ENCODE data around the gene ATG16L2.

The ATG16L2 gene, protein sequence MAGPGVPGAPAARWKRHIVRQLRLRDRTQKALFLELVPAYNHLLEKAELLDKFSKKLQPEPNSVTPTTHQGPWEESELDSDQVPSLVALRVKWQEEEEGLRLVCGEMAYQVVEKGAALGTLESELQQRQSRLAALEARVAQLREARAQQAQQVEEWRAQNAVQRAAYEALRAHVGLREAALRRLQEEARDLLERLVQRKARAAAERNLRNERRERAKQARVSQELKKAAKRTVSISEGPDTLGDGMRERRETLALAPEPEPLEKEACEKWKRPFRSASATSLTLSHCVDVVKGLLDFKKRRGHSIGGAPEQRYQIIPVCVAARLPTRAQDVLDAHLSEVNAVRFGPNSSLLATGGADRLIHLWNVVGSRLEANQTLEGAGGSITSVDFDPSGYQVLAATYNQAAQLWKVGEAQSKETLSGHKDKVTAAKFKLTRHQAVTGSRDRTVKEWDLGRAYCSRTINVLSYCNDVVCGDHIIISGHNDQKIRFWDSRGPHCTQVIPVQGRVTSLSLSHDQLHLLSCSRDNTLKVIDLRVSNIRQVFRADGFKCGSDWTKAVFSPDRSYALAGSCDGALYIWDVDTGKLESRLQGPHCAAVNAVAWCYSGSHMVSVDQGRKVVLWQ

DNA sequence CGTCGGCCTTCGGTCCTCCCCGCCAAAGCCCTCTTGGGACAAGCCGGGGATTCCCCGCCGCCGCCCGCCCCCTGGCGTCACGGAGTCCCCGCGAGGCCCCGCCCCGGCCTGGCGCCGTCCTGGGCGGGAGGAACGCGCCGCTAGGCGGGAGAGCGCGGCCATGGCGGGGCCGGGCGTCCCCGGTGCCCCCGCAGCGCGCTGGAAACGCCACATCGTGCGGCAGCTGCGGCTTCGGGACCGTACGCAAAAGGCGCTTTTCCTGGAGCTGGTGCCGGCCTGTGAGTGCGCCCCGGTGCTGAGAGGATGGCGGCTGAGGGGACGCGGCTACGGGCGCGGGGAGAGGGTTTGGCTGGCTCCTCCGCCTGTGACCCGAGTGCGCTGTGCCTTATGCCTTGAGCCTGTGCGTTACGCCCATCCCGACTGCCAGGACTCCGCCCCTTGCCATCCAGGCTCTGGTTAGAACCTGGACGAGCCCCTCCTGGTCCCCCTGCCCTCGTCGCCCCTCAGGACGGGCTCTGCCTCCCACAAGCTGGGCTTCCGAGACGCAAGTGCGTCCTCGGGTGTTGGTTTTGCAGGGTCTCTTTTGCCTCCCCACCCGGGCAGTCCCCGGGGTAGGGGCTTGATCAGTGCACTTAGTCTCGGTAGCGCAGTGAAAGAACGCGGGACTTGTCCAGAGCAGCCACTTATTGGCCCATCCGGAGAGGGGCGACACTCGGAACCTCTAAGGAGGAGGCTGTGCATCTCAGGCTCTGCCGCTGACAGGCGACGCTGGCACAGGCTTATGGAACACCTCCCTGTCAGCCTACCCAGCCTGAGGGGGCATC lies at the start of gene ATG16L2:
TSS of gene ATG16L2 (plus strand) at position 126 of the 824 bp plus-strand sequence. CDS start at position 161, 35 bp downstream.
- peak; percentile 84 for DNase-seq

DNA sequence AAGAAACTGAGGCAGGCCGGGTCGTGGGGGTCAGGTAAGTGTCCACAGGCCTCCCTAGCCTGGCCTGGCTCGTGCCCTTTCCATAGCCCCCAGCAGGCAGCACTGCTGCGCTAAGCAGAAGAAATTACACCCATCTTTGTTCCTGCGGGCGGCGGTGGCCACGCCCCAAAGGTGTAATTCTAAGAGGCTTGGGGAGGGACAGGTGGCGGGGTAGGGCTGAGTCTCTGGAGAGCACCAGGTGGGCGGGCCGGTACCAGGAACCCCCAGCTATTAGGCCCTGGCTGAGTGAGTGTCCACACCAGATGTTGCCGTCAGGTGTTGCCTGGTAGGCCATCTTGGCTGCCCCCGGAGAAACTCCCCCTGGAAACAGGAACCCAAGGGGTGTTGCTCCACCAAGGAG lies 49.7 kb upstream of the ATG16L2 start:
- DNase-seq = peak; percentile 92

DNA sequence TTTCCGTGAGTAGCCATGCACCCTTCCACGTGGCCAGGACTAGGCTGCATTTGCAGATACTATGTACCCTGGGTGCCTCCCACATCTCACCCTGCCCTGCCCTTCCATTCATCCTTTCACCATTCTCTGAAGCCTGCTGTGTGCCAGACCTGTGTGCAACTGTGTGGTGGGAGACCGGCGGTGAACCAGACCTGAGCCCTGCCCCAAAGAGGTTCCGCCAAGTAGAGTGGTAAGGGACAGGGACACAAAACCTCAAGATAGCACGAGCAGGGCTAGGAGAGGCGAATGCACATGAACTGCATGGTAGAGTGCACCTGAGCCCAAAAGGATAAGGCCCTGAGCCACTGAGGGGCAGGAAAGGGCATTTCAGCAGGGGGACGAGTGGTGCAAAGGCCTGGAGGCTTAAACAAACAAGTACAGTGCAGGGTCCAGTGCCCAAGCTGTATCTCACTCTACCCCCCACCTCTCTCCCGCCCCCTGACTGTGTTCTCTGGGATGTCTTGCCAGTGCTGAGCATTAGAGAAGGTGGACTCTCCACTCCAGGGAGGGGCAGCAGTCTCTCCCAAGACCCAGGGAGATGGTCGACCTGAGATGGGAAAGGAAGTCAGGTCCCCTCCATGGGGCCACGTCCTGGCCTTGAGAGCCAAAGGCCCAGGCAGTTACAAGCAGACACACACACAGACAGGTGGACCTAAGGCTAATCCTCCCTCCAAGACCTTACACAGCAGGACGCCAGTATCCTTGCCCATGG lies 47.9 kb upstream of the ATG16L2 start:
- DNase-seq = no peak

DNA sequence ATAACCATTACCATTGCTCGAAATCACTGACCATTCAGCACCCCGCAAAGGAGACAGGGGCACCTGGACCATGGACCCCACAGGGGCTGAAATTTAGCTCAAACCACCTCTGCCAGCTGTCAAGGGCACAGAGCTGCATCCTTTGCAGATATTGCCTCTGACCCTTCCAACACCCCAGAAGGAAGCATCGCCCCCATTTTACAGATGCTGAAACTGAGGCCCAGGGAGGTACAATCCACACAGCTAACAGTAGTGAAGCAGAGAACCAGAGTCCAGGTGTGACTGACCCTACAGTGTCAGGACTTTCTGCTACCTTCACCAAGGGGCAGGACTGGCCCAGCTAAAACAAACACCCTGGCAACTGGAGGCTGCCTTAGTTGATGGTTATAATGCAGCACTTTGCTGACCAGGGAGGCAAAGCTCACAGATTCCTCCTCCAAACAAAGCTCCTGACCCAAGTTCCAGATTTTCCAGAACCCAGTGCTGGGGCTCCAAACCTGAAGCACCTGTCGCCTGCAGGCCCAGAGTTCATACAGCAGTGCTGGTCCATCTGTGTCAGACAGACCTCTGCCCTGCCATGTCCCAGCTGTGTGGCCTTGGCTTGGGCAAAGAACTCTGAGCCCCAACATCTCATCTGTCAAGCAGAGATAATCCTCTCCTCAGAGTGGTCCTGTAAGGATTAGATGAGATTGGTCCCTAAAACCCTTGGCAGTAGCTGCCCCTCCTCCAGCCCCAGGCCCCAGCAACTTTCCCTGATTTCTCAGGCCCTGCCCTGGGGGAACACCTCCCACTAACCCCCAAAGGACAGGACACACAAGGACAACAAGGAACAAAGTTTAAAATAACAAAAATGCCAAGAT lies 46.8 kb upstream of the ATG16L2 start:
- no peak for DNase-seq

DNA sequence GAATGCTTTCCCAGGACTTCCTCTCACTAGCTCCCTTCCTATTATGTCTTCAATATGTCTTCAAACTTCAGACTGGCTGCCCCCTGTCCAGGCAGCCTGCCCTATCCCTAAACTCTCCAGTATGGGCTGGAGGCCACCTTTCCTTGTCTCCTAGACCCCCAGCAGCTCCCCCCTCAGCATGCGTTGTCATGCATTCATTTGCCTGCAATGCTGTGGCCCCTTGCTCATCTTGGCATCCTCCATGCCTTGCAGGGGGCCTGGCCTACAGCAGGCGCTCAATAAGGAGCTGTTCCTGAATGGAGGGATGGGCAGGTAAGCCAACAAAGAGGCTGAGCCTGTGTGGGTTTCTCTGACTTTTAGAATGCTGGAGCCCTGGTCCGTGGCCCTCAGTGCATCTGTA lies 45.6 kb upstream of the ATG16L2 start:
- no peak for DNase-seq

DNA sequence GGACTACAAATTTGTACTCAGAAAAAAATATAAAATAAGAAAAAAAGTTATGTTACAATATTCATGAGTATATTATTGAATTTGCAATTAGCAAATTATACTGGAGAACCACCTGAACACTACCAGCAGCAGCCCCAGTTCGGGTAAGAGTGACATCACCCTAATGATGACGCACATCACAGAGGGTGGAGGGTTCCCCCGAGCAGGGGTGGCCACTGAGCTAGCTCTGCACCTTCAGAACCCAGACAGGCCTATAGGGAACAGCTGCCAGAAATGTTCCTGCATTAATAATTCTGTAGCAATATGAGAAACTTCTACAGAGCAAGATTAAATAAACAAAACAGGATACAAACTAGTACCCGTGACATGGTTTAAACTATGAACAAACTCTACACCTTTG lies 44.5 kb upstream of the ATG16L2 start:
- no peak for DNase-seq

DNA sequence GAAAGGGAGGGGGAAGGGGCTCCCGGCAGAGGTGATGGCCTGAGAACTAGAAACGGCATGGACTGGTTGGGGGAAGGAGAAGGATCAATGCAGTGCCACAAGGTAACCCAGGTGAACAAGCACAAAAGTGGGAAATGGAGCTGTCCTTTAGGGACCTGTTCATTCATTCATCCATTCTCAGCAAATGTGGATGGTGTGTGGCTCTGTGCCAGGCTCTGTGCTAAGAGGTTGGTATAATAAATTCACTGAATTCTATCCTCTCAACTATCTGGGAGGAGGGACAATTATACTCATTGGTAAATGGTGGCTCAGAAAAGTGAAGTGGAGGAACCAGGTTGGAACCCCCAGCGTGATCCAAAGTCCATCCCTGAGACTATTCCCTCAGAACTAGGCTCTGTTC lies 43.4 kb upstream of the ATG16L2 start:
- DNase-seq = no peak

DNA sequence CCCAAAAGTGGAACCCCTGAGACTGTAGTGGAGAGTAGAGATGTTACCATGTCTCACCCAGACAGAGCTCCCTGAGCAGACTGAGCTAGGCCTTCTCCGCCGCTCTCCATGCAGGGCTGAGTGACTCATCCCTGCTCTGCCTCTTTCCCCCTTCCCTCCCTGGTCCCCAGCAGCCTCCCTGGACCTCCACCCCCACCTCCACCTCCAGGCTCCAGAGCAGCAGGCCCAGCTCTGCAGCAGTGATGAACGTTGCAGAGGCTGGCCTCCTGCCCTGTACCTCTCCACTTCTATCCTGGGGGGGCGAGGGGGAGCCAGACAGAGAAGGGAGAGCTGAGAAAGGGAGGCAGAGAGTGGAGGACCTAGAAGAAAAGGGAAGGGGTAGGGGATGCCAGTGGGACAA lies 42.7 kb upstream of the ATG16L2 start:
- DNase-seq = no peak

DNA sequence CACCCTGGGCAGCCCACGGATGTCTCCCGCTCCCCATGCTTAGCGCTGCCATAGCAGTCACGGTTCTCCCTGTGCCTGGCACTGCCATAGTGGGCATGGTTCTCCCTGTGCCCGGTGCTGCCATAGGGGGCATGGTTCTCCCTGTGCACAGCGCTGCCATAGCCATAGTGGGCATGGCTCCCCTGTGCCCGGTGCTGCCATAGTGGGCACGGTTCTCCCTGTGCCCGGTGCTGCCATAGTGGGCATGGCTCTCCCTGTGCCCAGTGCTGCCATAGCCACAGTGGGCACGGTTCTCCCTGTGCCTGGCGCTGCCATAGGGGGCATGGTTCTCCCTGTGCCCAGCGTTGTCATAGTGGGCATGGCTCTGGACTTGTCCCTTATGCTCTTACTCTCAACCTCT lies 42.2 kb upstream of the ATG16L2 start:
- DNase-seq = no peak

DNA sequence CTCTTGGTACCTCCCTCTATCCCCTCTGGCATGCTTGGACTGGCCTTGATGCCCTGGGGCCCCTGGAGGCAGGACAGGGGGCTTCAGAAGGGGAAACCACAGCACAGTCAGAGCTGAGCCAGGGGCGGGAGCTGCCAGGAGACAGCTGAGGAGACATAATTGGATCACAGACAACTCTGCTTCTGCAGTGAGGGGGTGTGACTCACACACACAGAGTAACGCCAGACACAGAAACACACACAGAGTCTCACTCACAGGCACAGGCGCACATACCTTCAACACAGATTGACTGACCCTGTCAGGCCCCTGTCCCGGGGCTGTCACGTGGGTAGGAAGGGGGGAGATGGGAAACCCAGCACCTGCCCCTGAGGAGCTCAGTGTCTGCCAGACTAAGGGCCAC lies 40.9 kb upstream of the ATG16L2 start:
- no peak for DNase-seq

DNA sequence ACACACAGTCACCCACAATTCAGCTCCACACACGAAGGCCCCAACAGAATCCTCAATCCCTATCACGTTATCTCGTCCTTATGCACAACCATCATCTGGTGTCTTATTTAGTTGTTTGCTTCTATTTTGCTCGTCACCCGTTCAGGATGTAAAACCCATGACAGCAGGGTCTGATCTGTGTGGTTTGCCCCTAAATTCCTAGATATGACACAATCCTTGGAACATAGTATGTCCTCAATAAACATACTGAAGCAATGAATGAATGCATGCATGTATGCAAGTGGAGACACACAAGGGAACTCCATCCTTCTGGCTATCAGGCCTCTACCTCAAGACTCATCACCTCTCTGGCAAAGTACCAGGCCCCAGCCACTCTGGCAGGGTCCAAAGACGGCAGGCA lies 40.5 kb upstream of the ATG16L2 start:
- no peak for DNase-seq

DNA sequence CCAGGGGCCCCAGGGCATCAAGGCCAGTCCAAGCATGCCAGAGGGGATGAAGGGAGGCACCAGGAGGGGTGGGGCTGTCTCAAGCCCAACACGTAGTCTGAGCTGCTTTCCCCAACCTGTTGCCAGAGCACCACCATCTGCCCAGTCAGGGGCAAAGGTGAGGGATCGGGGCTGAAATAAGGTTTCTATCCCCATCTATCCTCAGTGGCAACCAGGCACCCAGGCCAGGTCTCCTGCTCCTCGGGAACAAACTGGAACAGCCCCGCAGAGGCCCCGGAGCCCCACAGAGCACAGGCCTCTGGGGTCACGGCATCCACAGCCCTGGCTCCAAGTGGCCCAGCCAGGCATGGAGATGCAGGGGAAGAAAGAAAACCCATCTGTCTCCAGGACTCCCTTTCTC lies 39.7 kb upstream of the ATG16L2 start:
- no peak for DNase-seq

DNA sequence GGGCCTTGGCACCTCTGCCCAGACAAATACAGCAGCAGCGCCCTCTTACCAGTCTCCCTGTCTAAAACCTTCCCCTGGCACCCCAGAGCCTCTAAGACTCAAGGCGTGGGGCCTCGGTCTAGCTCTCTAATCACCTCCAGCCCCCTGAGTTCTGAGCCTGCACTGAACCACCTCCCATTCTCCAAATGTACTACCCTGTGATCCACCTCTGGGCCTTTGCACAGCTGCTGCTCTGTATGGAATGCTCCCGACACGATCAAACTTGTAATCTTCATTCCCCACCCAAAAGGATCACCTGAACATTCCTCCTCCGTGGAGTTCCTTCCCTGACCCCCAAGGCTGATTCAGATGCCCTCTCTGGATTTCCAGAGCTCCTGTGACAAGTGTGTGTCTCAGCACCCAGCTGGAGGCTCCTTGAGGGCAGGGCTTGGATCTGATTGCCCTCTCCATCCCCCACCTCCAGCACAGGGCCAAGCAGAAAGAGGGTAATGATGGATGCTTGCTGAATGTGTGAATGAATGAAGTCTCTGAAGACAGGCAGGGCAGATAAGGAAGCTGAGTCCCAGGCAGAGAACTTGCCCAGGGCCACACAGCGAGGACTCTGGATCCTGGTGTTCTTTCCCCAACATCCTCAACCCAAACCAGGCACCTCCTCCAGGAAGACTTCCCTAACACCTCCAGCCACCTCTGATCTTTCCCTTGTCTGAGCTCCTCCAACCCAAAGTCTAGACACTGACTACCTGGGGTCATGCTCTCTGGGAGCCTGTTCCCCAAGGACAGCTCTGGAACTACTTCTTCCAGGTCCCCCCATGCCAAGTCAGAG lies 38.7 kb upstream of the ATG16L2 start:
- no peak for DNase-seq

DNA sequence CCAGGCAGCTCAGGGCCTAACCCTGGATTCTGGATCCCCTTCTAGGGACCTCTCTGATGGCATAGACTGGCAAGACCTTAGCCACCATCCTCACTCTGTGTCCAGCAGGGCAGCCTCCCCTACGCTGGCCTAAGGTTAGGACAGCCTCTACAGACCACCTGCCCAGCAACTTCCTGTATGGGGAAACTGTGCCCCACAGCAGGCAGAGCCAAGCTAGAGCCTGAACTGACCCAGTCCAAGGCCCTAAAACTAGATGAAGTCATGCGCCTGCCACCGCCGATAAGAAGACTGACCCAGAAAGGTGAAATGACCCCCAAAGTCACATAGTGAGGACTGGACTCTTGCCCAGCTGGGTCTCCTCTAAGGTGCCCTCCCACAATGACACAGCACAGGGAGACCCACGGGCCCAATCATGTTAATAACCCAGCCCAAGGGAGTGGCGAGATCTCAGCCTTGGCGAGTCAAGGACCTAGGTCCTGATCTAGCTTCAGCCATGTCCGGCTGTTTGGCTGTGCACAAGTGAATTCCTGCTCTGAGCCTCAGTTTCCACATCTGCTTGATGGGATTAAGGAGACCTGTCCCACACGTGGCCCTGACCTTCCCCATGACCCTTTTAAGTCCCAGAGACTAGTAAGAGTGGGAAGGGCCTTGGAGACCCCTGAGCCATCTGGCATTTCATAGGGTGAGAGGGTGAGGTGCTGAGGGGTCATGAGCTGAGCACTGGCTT lies 37.9 kb upstream of the ATG16L2 start:
- no peak for DNase-seq

DNA sequence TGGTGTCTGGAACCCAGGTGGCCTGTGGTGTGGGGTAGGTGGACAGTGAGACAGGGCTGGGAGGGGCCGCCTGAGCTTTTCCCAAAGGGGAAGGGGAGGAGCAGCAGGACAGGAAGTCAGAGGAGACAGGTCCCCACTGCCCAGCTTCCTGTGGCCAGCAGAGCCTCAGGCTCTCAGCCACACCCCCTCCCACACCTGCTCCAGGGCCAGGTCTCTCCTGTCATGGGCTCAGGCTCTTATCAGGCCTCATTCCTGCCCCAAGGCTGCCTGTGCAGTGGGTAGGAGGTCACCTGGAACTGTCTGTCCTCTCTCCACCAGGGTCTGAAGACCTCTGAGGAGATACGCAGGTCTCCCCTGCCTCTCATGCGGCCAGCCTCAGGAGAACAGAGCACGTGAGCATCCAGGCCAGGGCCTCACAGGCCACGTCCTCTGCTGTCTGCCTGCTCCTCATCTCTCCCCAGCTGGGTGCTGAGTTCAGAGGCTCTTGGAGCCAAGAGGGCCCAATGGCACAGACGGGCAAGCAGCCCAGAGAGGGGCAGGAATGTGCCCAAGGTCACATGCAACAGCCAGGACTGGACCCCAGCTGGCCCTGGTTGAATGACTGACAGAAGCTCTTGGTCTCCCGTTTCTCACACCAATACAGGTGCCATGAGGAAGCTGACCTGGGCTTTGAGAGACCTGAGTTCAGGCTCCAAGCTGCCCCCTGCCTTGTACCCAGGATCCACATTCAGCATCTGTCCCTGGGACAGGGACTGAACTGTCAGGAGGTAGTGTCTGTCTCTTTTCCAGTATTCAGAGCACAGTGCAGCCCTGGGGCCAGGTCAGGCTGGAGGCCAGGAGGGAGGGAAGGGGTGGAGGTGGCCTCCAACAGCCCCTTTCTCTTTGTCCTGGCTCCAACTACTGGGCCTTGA lies 37.1 kb upstream of the ATG16L2 start:
- DNase-seq = no peak

DNA sequence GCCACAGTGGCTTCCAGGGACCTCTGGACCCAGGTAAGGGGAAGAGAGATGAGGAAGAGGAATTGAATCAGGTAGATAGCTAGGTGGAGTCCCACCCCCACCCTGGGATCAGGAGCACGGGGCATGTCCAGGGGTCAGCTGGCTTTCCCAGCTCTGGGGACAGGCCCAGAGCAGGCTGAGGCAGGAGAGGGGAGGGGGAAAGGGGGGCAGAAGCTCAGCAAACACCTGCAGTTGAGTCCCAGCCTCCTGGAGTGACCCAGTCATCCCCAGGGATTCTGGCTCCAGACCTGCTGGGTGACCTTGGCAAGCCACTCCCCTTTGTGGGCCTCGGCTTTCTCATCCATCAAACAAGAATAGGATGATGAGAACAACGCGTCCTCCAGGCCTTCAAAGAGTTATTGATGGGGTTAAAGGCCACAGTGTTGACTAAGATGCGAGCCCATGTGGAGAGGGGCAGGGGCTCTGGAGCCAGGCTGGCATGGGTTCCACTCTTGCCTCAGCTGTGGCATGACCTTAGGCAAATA lies 36.4 kb upstream of the ATG16L2 start:
- DNase-seq = no peak

DNA sequence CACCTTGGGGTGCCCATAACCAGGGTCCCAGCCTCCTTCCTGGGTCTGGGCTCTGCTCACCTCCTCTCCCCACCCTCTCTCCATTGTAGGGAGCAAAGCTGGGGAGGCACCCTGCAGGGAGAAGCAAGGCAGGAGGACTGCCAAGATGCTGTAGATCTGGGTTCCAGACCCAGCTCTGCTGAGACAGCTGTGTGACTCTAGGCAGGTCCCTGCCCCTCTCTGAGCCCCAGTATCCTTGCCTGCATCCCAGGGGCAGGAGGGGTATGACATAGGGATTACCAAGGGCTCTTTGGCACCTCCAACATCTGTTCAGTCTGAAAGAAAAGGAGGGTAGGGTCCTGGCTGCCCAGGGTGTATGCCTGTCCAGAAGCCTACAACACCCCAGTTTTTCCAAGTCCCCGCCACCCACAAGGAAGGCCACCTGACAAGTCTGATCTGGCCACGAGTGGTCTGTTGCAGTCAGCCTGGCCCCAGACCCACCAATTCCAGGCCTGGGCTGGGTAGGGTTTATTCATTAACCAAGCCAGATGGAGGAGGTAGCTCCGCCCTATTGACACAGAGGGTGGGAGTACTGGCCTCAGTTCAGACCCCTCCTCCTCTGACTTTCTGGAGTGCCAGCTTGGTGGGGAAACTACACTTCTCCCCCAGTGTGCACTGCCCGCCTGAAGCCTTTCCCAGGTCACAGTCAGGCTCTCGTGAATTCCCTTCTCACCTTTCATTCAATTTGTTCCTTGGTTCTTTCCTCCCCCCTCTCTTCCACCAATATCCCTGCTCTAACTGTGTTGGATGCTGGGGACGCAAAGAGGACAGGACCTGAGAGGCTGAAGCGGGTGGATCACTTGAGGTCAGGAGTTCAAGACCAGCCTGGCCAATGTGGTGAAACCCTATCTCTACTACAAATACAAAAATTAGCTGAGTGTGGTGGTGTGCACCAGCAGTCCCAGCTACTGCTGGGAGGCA lies 35.4 kb upstream of the ATG16L2 start:
- DNase-seq = no peak
